Left cardiac atrium (tissue), 4 donors: ENCODE data around the gene NEUROD6. TPM values are rescaled to one million over a fixed set of nuclear protein-coding genes. Genes with fewer than 3 reads are reported as not detected.

Experiments
- ATAC-seq, 2 donors: fragments of 200-7000 bp; cut with Tn5 transposase; one replicate each; pipeline ENCODE4 v1.9.1; 2020; ENCODE audit warnings: mild to moderate bottlenecking in 2 of 2, moderate library complexity in 2 of 2
- DNase-seq: peaks from one replicate; pipeline ENCODE4 v3.0.0-alpha.2; 2020
- intact Hi-C, 2 donors: fragments of 100-400 bp; cut with DNase I; formaldehyde crosslinking; loops; one replicate each; pipeline versions ENCODE4 v1.14.1 to v1.15.1; 2022 to 2023
- total RNA-seq, 2 donors: library from RNA; stranded (reverse); fragmentation: NEBNext Ultra II Directional; extraction: Animal tissue kit (Norgen Biotek cat#: 25700); gene quantifications; one replicate each; pipeline ENCODE4 v1.2.1, GENCODE V29; 2021
- donor health status: DM: no; HTN: yes; CAD: no.
- donor health status: DM: no; HTN: yes; CAD: no; lungs with severe emphysema.
- donor health status: DM: yes; HTN: yes; CAD: no.
- donor health status: Dilated cardiomyopathy.

The NEUROD6 gene
- total RNA-seq, 2 donors from 2014 or later, result not detected

GRCh38 chr7:31299336-31299735 lies 41.2 kb downstream of the NEUROD6 start:
- ATAC-seq, result no peak
- no peak for DNase-seq
- intact Hi-C loops, result no loop called here

- DNase-seq, result no peak
- ATAC-seq, result no peak
- intact Hi-C loops, result no loop called here
Observed at GRCh38 chr7:31290601-31291000, 49.9 kb downstream of the NEUROD6 start.

Other genes with a start within 250 kb of the NEUROD6 start
- not detected for gene ITPRID1, start 173.4 kb upstream of the NEUROD6 start, total RNA-seq